Hematopoietic multipotent progenitor cell treated with erythropoietin and hydrocortisone succinate and interleukin-3 and kit ligand, for 17 days (in vitro differentiated cells): ENCODE results near the gene ACAP1.

ENCODE experiments used
- DNase-seq: peaks from one replicate; pipeline ENCODE4 v3.0.0-alpha.2; 2015; ENCODE audit warnings: low spot score

Gene ACAP1

DNA sequence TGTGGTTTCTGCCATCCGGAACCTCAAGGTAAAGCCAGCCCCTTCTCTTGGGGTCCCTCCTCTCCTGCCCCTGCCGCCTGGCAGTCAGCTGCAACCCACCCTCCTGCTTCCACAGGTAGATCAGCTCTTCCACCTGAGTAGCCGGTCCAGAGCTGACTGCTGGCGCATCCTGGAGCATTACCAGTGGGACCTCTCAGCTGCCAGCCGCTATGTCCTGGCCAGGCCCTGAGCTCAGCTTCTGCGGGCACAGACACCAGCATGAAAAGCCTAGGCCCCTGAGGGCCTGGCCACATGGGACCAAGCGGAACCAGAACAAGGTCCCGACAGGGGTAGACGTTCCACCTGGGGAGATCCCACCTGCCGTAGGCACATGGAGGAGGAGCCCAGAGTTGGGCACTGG lies 52.5 kb downstream of the ACAP1 start:
- DNase-seq = no peak

DNA sequence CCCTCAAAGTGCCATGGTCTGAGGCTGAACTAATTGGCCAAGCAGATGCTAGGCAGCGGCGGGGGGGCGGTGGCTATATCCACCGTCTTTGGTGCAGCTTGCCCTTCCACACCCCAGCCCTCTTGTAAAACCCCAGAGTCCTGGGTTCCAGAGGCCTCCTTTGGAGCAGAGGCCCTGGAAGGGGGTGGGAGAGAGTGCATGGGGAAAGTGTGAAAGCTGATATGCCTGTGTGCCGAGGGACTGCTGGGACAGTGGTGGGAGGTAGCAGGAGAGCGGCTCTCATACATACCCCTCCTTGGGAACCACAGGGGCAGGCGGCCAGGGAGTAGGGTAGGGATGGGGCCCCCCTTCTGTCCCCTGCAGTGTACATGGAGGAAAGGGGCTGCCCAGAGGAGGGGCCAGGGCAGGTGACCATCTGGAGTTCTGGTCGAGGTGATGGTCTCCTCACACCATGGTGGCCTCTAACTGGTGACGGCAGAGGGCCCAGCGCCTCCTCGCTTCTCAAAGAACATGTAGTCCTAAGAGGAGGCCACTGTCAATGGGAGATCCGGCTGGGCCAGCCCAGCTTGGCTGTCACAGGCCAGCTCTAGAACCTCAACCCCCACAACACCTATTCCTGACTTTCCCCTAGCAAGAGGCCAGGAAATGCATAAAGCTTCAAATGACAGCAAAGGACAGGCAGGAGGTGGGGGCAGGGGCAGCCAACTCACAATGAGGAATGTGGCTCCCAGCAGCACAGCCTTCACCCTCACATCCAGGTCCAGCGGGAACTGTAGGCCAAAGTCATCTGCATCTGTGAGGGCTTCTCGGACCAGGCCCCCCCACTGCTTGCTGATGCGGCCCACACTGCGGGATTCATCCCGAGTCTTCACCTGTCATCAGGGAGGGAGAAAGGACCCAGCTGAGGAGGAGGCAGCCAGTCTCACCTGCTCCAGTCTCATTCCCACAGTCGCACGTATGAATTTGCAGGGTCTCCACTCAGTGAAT lies 53.9 kb downstream of the ACAP1 start:
- DNase-seq = no peak

DNA sequence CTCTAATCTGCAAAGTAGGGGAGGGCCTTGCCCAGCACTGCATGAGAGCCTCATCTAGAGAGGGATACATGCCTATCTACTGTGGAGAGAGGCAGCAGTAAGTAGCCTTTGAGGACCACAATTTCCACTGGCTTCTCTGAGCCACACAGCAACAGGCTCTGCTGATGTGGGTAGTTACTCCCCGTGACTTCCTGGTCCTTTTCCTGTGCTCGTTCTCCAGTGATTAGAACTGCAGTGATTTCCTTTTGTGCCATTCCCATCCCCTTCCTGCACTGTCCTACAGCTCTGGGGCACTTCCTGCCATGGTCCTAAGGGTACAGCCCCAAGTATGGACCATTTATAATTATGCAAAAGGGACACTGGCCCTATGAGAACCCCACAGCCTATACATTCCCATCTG lies 55.0 kb downstream of the ACAP1 start:
- DNase-seq = no peak

DNA sequence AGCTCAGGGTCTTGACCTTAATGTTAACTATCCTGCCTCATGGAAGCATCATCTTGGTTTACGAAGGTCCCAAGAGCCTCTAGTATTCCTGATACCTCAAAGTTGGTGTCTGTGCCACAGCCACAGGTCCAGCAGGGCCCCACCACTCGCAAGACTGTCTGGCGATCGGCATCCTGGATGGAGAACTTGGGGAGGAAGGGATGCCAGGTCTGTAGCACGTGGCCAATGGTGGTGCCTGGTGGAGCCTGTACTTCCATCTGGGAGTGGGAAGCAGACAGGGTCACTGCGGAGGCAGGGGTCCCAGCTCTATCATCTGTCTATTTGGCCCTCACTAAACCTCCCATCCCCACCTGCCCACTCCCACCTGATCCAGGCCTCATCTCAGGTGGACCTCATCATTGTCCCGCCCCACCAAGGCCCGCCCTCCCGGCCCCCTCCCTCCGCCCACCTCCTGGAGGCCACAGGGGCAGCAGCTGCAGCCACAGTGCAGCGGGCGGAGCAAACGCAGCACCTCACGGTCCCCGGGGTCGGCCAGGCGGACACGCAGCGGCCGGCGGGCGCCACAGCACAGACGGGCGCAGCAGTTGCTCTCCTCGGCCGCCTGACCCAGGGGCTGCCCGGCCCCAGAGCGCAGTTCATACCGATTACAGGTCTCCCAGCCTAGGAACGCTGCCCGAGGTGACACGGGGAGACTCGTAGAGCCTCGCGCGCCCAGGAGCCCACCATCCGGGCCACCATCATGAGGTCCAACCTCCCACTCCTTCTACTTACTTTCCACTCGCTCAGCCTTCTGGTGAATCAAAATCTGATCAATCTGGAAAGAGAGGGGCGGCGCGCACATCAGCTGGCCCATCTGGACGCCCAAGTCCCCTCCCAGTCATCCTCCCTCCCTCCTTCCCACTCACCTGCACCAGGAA lies 56.6 kb downstream of the ACAP1 start:
- DNase-seq = no peak

DNA sequence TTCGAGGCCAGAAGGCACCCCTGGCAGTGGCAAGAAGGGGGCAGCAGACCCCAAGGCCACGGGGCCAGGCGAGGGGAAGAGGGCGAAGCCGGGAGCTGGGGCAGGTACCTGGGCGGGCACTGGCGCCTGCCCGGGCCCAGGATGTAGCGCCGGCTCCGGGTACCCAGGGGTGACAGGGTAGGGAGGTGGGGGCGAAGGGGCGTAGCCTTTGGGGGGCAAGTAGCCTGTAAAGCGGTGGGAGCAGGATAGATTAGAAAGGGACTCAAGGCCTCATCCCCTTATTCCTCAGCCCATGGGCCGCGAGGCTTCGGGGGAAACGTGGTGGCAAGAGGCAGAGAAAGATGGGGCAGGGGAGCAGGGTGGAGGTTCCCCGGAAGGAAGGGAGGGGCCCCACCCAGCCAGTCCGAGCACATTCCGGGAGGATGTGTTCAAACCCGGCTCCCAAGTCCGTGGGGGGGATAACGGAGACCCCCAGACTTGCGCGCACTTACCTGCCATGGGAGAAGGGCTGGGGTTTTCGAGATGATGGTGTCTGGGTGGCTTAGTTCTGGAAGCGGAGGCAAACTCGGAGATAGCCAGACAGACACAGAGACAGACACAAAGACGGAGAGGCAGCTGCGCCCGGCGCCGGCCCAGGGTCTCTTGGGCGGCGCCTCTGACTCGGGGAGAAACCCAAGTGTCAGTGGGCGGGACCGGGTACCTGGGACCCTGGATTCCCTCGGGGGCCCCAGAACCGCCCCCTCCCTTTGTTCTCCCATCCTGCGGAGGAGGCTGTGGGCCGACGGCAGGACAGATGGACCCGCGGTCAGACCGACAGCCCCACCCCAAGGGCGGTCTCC lies 57.5 kb downstream of the ACAP1 start:
- DNase-seq = no peak

DNA sequence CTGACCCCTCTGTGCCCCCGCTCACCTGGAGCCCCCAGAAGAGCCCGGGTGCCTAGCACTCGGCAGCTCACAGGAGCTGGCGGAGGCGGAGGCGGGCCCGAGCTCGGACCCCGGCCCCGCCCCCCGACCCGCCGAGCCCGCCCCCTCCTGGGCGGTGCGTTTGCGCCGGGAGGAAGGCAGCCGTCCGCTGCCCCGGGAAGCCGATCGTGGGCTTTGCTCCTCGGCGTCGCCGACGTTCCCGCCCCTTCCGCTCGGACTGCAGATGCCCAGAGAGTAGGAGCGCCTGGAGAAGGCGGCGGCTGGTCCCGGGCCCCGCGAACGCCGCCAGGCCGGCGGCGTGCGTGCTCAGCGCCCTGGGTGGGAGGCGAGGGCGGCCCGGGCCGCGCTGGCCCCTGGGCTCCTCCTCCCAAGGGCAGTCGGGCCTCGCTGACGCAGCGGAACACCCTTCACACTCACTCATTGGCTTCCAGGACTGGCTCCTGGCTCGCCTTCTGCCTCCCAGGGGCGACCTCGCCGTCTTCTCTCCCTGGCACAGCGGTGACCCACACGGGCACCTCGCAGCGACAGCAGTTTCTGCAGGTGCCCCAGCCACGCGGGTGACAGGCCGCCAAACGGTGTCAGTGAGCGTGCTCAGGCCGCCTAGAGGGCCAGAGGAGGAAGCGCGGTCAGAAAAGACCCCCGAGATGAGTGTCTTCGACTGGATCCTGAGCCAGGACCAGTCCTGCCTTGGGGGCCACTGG lies 58.3 kb downstream of the ACAP1 start, which contains the start of gene PLSCR3:
Gene PLSCR3, minus strand, starts transcription at position 74 of the 740 bp plus-strand sequence. CDS start 415 bp downstream, outside the sequence.
- DNase-seq = peak; percentile 62

DNA sequence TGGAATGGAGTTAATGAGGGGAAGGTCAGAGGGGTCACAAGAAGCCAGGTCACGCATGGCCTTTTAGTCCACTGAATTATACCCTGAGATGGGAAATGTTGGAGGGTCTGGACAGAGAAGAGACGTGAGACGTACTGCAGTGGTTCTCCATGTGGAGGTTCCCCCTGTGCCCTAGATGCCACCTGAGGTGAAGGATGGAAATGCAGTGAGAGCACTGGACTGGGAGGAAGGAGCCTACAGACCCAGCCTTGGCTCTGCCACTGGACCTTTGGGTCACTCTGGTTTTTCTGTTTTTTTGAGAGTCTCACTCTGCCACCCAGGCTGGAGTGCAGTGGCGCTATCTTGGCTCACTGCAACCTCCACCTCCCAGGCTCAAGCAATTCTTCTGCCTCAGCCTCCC lies 59.8 kb downstream of the ACAP1 start:
- DNase-seq = no peak

DNA sequence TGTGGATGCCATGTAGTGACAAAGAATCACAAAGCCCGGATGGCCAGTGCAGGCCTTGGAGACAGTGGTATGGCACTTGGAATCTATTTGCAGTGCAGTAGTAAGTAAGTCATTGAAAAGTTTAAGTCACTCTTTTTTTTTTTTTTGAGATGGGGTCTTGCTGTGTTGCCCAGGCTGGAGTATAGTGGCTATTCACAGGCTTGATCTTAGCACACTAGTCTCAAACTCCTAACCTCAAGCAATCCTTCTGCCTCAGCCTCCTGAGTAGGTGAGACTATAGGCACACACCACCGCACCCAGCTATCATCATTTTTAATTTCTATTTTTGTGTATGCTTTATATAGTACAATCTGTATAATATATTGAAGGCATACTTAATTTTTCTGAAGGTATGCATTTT lies 62.3 kb downstream of the ACAP1 start:
- no peak for DNase-seq
